ENCODE data around the gene LTBP3. TPM values are rescaled to one million over a fixed set of nuclear protein-coding genes. Genes with fewer than 3 reads are reported as not detected.

LTBP3 gene
- total and polyA plus RNA-seq, 2 of the 13 experiments (the other 11 are each of a cell fraction or from before 2014, with no cell fraction given), result 12.2 to 68.1 TPM

GRCh38 chr11:65489035-65489705 is 69.0 kb downstream of the LTBP3 start (continued):
- TF ChIP-seq THAP11 (CRISPR knock-in tag; IDR thresholded peaks at IDR 0.05) (peak; percentile 36; the same call in 1 of the 2 replicates), ZNF678 (CRISPR knock-in tag; IDR thresholded peaks at IDR 0.05) (no peak), HMG20A (CRISPR knock-in tag; IDR thresholded peaks at IDR 0.05; ENCODE audit: borderline replicate concordance) (no peak), AHDC1 (CRISPR knock-in tag; IDR thresholded peaks at IDR 0.05; ENCODE audit: borderline replicate concordance) (0 out of 2 replicates have a peak, but pooled peaks have one; percentile 21), BCL6 (CRISPR knock-in tag; IDR thresholded peaks at IDR 0.05) (peak; percentile 15; the same call in 1 of the 2 replicates), ETV6 (CRISPR knock-in tag; conservative IDR thresholded peaks at IDR 0.05) (no peak), FOXC1 (CRISPR knock-in tag; IDR thresholded peaks at IDR 0.05; ENCODE audit: borderline replicate concordance) (no peak), ZGPAT (CRISPR knock-in tag; IDR thresholded peaks at IDR 0.05) (no peak), ZNF768 (CRISPR knock-in tag; IDR thresholded peaks at IDR 0.05) (no peak), ZBTB7A (CRISPR knock-in tag; IDR thresholded peaks at IDR 0.05) (peak; percentile 52), ZHX1 (CRISPR knock-in tag; IDR thresholded peaks at IDR 0.05; ENCODE audit: low read depth) (no peak), CBX5 (CRISPR knock-in tag; IDR thresholded peaks at IDR 0.05; ENCODE audit: borderline replicate concordance) (no peak), ZMYM3 (CRISPR knock-in tag; IDR thresholded peaks at IDR 0.05) (no peak), NFE2L2 (IDR thresholded peaks at IDR 0.05; ENCODE audit: low read length) (no peak), POLR2AphosphoS2 (IDR thresholded peaks at IDR 0.05; ENCODE audit: low read depth, low read length) (no peak)
